Amygdala (tissue), 56 donors: ENCODE data around the gene PDGFC.
A peak's percentile ranks its signal among the peaks of the same experiment; 100 is the strongest.

Experiments
- DNase-seq, 56 donors: peaks; one replicate each; lab custom pipeline; 2025; lab: John Stamatoyannopoulos, UW

Gene PDGFC

DNA sequence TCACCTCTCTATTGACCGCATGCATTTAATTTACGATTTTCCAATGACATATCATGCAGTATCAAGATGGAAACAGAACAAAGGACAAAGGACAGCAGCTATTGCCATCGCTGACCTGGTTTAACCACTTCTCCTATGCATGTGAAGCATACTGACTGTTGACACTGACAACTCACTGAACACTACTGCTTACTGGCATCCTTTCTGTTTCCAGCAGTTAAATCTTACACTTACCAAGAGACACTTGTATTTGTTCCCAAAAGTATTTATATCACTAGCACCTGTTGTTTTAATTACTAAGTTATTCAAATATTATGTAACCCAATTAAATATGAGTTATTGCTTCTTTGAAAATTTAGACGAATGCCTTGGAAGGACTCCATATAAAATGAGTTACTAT lies 176.7 kb downstream of the PDGFC start:
- no peak for DNase-seq

DNA sequence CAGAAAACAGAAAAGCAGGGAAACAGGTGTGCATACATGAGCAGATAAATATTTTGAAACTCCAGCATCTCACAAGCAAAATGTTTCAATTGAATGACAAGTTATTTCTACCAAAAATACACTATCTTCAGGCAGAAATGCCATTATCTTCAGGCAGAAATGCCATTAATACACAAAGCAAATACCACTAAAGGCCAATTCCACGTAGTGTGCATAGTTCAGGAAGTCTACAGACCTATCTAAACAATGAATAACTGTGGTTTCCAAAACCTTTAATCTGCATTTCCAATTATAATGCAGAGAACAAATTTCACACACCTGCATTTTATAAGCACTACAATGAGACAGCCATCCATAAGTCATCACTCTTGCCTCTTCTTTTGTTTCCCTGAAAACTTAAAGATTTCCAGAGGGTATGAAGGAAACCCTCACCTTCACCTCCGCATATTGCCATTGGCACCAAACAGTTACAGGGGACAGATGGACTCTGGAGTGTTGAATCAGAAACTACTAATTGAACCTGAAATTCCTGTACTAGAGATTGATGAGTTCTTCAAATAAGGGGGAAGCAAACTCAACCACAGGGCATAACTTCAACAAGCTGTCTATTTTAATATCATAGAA lies 179.0 kb downstream of the PDGFC start:
- DNase-seq = no peak

DNA sequence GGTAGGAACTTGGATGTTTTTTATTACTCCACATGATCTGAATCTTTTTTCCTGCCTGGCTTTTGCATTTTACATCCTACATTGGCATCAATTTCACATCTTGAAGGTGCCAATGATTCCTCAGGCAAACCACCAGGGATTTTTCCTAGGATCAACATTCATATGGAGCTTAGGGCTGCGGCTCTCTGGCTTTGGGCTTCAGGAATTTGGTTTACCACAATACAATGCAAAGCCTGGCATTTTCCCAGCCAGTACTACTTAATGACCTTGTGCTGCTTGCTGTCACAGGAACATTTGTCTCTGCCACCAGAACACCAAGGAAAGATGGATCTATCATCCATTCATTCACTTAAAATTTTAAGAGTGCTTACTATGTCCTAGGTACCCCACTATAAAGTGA lies 180.7 kb downstream of the PDGFC start:
- DNase-seq = no peak

DNA sequence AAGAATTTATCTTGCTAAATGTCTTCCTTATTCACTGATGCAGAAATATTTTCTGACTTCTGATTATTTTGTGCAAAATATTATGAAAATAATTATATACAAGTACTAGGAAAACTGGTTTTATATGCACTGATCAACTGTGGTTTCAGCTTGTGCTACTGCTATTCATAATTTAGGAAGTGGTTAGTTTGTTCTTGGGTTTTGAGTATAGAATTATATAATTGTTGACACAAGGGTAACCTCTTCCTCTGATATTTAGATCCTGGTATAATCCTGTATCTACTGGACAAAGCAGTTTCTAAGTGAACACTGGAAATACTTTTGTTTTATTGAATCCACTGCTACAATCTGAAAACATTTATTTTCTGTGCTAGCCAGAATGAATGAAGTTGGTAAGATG lies 182.8 kb downstream of the PDGFC start:
- no peak for DNase-seq

DNA sequence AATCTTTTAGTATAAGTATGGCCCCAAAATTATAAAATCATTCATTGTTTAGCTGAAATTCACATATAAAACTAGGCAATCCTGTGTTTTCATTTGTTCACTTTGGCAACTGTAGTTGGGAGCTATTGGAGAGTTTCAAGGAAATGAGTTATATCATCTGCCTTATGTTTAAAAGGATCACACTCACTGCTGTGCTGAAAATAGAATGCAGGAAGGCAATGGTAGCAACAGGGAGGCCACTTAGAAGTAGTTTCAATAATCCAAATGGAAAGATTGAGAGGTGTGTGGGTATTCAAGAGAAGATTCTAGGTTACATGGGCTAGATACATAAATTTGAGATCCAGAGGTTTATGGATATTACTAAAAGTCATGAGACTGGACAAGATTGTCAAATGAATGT lies 184.9 kb downstream of the PDGFC start:
- DNase-seq = no peak

DNA sequence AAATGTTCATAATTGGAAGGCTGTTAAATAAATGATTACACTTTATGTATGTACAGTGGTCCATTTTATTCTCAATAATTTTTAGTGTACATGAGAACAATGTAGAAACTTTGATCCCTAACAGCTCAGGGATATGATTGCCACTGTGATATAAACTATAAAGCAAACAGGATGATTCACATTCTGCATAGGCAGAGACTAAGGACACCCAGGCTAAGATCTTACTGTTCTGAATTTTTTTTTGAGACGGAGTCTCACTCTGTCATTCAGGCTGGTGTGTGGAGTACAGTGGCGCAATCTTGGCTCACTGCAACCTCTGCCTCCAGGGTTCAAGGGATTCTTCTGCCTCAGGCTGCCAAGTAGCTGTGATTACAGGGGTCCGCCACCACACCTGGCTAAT lies 186.6 kb downstream of the PDGFC start:
- DNase-seq = no peak

DNA sequence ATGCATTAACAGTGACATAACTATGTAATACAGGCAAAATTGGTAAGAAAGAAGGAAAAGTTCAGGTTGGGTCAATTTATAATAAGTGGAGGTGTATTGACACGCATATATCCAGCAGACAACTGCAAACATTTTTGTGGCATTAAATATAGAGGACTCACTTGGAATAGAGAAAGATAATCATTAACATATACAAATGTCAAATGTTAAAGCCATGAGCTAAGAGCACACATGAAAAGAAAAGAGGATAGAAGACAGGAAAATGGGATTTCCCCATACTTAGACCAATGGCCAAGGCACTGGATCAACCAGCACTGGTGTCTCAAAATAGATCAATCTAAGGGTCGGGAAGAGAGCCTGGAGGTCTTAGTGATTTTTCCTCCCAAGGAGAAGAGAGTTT lies 187.6 kb downstream of the PDGFC start:
- no peak for DNase-seq

DNA sequence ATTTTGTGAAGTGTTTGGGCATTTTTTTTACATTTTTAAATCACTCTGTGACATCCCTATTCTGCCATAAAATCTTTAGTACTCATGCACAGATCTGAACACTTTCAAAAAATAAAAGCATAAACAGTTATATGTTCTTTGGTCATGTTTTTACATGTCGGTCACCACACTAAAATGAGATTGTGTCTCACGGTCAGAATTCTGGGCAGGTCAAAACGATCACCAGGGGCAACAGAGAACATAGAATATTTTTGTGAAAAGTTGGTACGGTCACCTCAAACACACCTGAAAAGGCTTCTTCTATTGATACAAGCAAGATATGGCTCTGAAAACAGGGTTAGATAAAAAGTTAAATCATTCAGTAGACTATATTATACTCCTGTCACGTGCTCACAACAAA lies 189.1 kb downstream of the PDGFC start:
- DNase-seq = no peak

DNA sequence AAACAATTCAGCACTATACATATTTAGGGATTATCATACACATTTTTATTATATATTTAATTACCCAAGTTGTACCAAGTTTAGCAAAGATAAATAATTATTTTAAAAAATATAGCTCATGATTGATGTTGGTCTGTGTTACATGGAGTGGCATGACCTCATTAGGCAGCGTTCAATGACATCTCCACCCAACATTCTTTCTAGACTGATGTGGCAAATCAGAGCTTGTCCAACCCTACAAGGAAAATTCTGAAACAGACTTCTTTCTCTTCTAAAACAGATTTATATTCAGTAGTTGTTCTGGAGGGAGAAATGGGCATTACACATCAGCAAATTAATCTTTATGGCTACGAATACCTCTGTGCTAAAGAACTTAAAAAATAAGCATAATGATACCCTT lies 189.7 kb downstream of the PDGFC start:
- no peak for DNase-seq

DNA sequence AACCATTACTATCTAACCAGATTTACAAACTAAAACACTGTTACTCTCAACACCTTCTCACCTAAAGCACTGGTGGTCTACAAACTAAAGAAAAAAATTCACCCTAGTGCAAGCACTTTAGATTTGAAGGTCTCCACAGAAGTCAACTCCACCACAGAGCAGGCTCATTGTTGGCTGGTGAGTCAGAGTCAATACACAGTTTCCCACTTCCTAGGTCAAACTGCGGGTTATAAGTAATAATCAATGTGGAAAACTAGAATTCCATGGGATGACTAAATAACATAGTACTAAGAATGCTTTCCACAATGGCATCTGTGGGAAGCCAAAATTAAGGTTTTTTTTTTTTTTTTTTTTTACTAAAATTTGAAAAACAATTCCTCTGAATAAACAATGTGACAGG lies 191.8 kb downstream of the PDGFC start:
- DNase-seq = no peak

DNA sequence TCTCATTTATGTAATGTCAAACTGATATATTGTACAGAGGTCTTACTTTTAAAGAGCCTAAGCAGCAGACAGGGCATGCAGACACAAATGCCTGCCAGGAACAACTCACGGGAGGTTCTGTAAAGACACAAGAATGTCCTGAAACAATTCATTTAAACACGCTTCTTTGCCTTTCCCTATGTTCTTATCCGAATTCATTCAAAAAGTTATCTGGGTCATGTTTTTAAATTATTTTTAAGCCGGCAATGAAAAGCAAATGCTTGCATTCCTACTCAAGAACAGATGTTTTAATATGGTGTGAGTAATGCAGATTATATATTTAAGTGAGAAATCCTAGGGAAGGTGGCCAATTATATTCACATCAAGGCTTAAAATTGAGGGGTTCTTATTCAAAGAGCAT lies 192.6 kb downstream of the PDGFC start:
- DNase-seq = no peak

DNA sequence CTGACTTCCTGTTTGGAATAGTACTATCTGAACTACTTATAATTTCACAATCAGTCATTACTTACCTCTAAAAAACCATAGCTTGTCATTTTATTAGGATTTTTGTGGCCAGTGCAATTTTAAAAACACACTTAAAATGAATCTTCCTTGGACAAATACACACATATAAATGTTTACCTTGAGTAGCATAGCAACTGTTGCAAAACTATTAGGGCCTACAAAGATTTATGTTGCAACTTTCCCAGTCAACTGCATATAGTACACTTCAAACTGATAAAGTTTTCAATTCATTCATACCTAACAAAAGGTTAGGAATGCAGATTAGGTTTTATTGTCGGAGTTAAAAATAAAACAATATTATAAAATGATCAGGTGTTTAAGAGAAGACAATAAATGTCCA lies 193.0 kb downstream of the PDGFC start:
- no peak for DNase-seq

DNA sequence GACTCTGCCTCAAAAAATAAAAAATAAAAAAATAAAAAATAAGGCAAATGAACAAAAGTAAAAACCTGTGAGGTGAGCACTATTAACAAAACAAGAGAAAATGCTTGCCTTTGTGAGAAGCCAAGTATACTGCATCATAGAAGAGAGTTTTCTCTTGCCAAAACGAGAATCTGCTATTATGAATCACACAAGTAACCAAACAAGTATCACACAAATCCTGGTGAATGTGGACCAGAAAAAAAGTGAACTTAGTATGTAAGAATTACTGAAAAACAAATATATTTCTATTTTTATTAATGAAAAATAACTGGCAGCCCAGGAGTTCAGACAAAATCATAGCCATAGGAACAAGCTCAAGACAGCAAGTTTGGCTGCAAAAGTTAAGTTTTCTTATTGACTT lies 193.5 kb downstream of the PDGFC start:
- DNase-seq = no peak

DNA sequence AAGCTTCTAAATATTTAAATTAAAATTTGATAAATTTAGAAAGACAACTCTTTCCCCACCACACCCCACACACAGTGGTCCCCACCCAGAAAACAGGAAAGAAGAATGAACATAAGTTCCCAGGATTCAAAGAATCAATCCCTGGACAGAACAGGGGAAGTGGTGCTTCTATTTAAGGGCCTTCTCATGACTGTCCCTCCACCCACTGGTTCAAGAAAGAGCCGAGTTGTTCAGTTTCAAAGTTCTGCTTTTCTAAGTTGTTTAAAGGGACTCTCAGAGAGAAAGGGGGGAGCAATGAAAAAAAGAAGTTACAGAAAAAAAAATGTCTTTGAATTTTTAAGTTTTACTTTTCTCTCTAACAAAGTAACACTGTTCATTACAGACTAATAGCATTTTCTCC lies 195.8 kb downstream of the PDGFC start:
- DNase-seq = peak in 2 of 56 donors; percentile 4 to 34

DNA sequence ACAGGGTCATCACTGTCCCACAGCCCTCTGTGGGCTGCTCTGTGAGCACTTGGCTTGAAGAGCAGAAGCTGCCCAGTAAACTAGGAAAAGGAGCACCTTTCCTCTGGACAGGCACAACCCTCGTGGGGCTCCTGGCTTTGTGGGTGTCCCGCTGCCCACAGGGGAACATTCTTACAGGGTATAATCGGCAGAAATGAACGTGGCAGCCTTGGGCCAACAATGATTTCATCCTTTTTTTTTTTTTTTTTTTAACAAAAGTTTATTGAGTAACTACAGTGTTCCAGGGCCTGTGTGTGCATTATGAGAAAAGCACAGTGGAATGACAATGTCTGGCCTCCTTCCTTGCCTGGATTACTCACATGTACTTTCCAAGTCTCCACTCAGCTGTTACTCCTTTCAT lies 197.2 kb downstream of the PDGFC start:
- DNase-seq = no peak

DNA sequence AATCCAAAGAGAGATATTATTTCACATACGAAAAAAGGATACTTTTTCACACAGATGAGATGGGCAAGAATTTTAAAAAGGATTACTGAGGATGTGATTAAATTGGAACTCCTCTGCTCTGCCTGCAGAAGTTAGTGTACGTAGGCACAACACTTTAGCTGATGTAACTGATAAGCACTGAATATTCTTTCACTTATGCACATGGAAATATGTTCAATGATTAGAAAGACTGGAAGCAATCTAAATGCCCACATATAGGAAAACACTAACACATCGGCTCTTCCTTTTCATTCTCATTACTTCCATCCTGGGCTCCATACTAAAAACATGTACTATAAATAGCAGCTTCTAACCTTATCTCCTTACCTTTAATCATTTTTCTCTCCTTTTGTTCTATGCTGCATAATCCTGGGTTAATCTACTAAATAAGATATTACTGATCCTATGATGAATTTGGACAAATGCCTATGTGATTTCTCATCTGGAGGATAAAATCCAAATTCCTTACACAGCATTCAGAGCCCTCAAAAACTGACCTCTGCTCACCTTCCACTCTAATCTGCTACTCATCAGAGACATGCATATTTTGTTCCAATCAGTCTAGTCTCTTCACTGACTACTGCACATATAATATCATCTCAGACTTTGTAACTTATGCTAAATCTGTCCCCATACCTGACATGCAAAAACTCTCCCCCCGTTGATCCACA lies 197.8 kb downstream of the PDGFC start:
- peak in 1 of 56 donors; percentile 25 for DNase-seq

DNA sequence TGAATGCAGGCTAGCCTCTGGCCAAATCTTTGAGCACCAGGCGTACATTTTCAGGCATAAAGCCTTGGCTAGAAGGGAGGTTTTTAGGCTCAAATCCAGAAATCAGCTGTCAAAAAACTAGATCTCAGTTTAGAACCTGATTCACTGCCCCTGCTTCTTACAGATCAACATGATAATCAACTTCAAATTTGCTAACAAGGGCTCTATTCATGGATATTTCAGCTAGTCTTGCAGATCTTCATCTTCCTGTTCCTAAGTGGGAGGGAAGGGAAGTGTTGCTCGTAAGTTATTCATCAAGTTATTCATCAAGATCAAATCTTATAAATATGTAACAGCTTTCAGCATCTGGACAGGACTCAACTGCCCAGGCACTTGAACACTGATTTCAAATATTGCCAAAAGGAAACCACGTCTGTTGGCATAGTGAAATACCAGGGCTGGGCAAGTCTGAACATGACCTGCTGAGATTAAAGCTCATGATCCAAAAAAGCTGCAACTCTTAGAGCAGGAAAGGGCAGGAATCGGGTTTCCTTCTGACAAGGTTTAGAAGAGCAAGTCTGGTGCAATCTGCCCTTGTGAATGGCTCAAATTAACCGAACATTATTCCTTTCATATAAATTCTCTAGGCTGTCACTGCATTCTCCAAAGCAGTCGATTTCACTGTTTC lies 200.3 kb downstream of the PDGFC start:
- DNase-seq = peak in 12 of 56 donors; percentile 1 to 50 (median 18)

DNA sequence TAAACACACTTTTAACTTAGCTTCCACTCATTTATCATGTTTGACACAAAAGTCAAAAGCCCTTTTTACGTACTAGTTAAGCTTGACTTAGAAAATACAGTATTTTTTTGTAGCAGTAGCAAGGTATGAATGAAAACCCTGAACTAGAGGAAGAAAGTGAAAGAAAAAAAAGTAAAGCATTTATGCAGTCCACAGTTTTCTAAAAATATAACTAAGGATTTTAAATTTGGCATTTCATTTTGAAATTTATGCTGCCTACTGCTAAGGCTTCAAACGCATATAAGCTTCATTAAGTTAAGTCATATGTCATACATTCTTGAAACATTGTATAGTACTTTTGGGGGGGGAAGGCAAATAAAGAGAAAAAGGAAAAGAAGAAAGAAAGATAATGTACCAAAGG lies 201.5 kb downstream of the PDGFC start:
- no peak for DNase-seq

DNA sequence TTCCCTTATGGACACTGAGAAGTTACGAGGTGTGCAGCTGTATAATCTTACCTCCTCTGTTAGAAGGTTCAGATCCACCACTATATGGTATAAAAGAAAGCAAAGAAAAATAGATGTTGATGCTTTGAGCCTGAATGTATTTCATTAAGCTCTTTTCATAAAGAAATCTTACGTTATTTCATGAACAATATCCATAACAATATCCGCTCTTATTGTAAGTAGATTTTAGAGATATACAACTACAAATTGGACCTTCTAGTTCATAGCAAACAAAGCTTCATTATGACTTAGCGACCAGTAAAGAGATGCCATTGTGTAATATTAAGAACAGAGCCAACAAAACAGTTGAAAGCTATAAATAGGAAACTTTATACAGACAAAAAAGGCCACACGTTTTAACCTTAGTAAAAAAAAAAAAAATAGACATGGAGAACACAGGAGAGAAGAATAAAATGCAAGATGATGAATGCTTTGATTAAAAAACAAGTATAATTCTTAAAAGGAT lies 203.6 kb downstream of the PDGFC start:
- DNase-seq = no peak

DNA sequence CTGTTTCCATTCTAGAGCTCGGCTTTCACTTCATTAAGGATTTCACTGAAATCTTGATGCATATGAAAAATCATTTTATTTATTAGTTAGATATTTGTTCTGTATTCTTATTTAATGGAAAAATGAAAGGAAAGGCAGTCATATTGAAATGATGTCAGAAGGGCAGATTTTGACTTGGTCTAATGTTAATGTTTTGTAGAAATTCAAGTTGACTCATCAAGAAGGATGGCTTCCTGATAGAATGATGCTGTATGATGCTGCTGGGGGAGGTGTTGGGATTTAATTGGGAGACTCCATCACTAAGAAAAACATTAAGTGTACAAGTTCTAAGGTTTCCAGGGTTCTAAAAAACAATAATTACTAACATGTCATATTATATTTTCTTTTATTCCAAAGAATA lies 204.8 kb downstream of the PDGFC start:
- no peak for DNase-seq

DNA sequence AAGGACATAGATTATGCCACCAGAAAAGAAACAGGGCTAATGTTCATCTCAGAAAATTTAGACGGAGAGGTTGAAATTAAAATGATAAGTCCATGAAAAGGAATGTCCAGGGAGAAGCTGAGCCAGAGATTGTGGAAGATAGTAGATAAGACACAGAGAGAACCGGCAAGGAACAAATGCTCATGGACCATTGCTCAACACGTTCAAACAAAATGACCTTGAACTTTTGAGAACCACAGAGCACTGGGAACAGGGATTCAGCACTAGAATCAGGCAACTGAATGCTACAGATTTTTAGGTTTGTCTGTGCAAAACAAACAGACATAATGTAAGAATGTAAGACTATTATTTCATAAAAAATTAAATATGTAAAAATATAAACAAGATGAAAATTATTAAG lies 206.3 kb downstream of the PDGFC start:
- no peak for DNase-seq

DNA sequence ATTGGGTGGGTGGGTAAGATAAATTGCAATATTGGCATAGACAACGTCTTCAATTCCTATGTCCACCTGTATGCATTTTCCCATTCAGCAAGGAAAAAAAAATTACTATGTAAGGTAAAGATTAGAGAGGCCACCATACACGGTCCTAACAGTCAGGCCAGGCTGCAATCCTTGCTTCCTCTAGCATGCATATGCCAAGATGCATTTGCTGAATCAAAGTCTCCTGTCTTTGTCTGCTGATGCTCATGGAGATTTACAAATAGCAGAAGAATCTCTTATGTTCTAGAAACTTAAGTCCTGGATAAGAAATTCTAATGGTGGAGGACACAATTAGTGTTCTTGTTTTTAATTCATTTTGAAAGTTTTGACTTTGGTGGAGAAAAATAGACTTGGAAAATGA lies 206.8 kb downstream of the PDGFC start:
- no peak for DNase-seq
